Posterior vena cava (tissue), 2 donors: ENCODE results near the gene DGKD. TPM values are rescaled to one million over a fixed set of nuclear protein-coding genes. Genes with fewer than 3 reads are reported as not detected.
"Not testable (repeated sequence)": the region's sequence is repeated elsewhere in the genome, so short reads cannot be mapped to it uniquely, and the experiment has no call there.

ENCODE experiments used
- DNase-seq: peaks from one replicate; pipeline ENCODE4 v3.0.0-alpha.2; 2020; ENCODE audit warnings: low spot score
- intact Hi-C, 2 donors: fragments of 100-400 bp; cut with DNase I; formaldehyde crosslinking; loops; one replicate each; pipeline versions ENCODE4 v1.14.1 to v1.14.2; 2022 to 2023
- total RNA-seq, 2 donors: library from RNA; stranded (reverse); fragmentation: NEBNext Ultra II Directional; extraction: Animal tissue kit (Norgen Biotek cat#: 25700); gene quantifications; one replicate each; pipeline ENCODE4 v1.2.1, GENCODE V29; 2021
- donor health status: DM: yes; HTN: yes; CAD: no.
- donor health status: DM: yes; HTN: yes; CAD: no.

The DGKD gene
- total RNA-seq, 2 donors from 2014 or later: 38.1 to 40.3 TPM

- DNase-seq: peak; percentile 55
- intact Hi-C loops: no loop called here
Observed at GRCh38 chr2:233332125-233332524, 22.2 kb upstream of the DGKD start.

GRCh38 chr2:233334915-233335314, 19.4 kb upstream of the DGKD start:
- intact Hi-C loops: no loop called here
- DNase-seq: no peak

- intact Hi-C loops: not testable (repeated sequence)
Observed at GRCh38 chr2:233336091-233336490, 18.2 kb upstream of the DGKD start.

DNA sequence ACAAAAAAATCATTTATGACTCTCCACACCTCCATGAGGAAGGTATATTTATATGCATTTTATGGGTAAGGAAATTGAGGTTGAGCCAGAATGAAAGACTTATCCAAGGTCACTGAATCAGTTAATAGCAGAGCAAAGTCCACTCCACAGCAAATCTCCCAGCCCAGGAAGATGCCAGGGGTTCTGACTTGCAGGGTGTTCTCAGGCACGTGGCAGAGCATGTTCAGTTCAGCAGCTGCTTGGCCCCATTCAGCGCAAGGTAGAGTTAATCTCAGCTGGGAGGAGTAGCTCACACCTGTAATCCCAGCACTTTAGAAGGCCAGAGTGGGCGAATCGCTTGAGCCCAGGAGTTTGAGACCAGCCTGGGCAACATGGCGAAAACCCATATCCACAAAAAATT, 17.8 kb upstream of the DGKD start:
- no peak for DNase-seq

More at GRCh38 chr2:233336091-233336490, 18.2 kb upstream of the DGKD start:
- peak; percentile 52 for DNase-seq

GRCh38 chr2:233338046-233338445, 16.2 kb upstream of the DGKD start:
- no peak for DNase-seq
- intact Hi-C loops: no loop called here

More for the DNA sequence above, 17.8 kb upstream of the DGKD start:
- intact Hi-C loops: no loop called here

DNA sequence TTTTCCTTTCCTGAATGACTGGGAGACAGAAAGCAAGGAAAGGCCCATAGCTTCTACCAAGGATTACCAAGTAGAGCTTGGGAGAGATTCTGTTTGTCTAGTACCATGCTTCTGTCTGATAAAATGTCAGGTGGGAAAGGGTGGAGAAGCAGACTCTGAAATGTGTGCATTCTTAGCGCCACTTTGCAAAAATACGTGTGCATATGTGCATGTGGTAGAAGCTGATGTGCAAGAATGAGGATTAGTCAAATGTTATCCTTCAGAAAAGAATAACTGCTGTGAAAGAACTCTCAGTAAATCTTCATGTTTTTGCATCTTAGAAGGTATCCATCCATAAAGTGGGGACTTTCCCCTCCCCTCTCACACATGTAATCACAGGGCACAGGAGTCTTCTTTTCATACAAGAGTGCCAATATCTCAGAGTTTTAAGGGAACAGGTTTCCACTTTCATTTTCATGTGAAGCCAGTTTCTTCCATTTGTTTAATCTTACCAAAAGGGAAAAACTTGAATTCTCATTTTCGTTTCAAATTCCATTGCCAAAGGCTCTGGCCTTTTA, 15.4 kb upstream of the DGKD start:
- intact Hi-C loops: no loop called here
- no peak for DNase-seq

GRCh38 chr2:233339427-233339826, 14.9 kb upstream of the DGKD start:
- DNase-seq: no peak
- intact Hi-C loops: no loop called here

- intact Hi-C loops: no loop called here
- no peak for DNase-seq
Observed at GRCh38 chr2:233341296-233341695, 13.0 kb upstream of the DGKD start.

GRCh38 chr2:233342301-233342700, 12.0 kb upstream of the DGKD start:
- no peak for DNase-seq
- intact Hi-C loops: no loop called here

DNA sequence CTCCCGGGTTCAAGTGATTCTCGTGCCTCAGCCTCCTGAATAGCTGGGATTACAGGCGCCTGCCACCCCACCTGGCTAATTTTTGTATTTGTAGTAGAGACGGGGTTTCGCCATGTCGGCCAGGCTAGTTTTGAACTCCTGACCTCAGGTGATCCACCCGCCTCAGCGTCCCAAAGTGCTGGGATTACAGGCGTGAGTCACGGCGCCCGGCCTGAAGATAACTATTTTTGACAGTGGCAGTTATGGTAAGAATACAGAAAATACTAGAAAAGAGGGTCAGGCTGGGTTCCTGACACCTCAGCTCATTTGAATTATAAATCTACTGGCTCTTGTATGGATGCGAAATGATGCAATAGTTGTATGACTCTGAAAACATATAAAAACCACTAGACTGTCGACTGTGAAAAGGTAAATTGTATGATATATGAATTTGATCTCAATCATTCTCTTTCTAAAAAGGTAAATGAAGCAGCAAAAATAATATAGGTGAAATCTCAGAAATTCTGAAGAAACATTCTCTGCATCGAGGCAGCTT, 11.1 kb upstream of the DGKD start:
- intact Hi-C loops: no loop called here
- DNase-seq: no peak

DNA sequence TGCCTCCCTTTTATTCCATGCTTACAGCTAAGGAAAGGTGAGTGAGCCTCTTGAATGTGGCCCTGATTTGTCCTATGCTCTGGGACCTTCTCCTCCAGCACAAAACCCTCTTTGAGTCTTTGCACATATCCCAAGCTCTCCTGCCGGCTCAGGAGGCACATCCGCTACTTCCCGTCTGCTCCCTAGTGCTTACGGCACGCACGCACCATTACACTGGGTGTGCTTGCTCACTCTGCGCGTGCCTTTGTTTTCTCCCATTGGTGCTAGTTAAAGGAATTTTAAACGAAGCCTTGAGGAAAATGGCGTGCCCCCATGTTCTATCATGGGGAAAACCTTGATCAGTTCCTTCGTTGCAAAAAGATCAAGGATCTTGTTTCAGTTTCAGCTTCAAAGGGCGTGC, 7.9 kb upstream of the DGKD start:
- no peak for DNase-seq
- intact Hi-C loops: no loop called here

DNA sequence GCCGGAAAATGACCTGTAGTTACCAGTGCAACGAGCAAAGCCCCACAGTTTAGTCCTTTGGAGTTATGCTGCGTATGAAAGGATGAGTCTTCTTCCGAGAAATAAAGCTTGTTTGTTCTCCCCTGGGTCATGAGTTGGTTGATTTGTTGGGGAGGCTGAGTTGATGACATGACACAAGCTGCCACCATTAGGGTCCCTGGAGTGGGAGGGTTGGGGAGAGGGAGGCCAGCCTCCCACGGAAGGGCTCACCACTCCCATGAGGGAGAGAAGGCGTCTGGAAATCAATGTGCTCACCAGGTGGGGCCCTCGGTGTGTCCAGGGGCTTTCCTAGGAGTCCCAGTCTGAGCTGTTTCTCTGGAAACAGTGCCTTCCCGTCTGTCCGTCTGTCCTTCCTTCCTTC, 7.4 kb upstream of the DGKD start:
- intact Hi-C loops: no loop called here
- no peak for DNase-seq

DNA sequence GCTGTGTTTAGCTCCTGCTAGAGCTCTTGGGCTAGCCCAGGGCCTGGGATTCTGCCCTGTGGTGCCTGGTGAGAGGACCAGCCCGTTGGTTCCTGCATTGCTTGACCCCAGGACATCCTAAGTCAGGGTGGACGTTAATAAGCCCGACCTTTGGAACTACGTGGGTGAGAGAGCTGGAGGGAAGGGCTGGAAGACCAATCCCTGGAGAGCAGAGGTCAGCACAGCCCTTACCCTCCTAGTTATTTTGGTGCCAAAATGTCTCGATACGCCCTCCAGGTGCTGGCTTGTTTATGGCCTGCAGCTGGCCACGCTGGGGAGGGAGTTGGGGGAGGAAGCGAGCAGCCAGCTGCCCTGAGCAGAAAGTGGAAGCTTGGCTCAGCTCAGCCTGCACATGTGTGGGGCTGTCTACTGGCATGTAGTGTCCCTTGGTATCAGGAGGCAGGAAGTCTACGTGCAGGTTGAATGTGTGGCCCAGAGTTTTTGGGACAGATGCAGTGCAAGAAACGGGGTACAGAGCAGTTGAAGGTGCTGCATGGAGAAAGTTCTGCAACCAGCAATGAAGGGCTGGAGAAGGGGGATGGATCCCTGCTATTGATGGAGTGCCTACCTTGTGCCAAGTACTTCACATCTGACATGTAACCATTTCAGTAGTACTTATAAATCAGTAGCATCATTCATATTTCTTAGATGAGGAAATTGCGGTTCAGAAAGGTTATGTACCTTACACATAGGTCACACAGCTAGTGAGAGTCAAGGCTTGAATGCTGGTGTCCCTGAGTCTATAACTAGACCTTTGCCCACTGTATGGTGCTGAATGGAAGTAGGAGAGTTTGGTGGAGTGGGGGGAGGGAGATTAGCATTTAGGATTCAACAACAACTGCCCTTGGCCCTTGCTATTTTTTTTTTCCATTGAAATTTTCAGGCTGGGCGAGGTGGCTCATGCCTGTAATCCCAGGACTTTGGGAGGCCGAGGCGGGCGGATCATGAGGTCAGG, 5.0 kb upstream of the DGKD start:
- DNase-seq: peak; percentile 38
- intact Hi-C loops: no loop called here

DNA sequence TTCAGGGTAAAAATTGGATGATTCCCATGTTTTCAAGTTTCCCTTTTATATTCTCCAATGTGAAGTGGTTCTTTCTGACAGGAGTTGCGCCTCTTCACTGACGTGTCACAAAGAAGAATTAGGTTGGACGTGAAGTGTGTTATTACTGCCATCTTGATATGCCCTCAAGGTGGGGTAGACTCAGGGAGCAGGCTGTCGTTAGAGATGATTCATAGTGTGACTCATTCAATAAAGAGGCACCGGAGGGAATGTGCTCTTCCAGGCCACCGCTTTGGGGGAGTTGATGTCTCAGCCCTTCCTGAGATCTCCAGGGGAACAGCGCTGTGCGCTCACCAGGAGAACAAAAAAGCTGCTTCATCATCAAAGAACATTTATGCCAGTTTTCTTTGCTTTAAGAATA, 3.6 kb upstream of the DGKD start:
- no peak for DNase-seq
- intact Hi-C loops: loop anchor here (2.0 to 10.0 kb wide), 3 partner anchors 50 to 97 kb away; no protein-coding TSS in a partner anchor

GRCh38 chr2:233351423-233351822, 2.9 kb upstream of the DGKD start:
- DNase-seq: no peak
- intact Hi-C loops: loop anchor here (2.0 to 10.0 kb wide), 3 partner anchors 51 to 96 kb away; no protein-coding TSS in a partner anchor

- intact Hi-C loops: loop anchor here (5.0 to 10.0 kb wide), 2 partner anchors 93 to 95 kb away; no protein-coding TSS in a partner anchor
- DNase-seq: no peak
Observed at GRCh38 chr2:233352141-233352842, 2.0 kb upstream of the DGKD start.

- no peak for DNase-seq
- intact Hi-C loops: loop anchor here (5.0 to 10.0 kb wide), 2 partner anchors 92 to 94 kb away; no protein-coding TSS in a partner anchor
Observed at GRCh38 chr2:233353101-233353768, 1.1 kb upstream of the DGKD start.

- DNase-seq: no peak
- intact Hi-C loops: loop anchor here (5.0 to 10.0 kb wide), 2 partner anchors 90 to 93 kb away; no protein-coding TSS in a partner anchor
Observed at GRCh38 chr2:233354500-233354924, 218 bp downstream of the DGKD start.
